ENCODE measurements around the gene BCL2L1. TPM values are rescaled to one million over a fixed set of nuclear protein-coding genes. Genes with fewer than 3 reads are reported as not detected.

Gene BCL2L1
- total and polyA plus RNA-seq, 2 experiments from 2014 or later: 42.4 to 110 TPM

DNA sequence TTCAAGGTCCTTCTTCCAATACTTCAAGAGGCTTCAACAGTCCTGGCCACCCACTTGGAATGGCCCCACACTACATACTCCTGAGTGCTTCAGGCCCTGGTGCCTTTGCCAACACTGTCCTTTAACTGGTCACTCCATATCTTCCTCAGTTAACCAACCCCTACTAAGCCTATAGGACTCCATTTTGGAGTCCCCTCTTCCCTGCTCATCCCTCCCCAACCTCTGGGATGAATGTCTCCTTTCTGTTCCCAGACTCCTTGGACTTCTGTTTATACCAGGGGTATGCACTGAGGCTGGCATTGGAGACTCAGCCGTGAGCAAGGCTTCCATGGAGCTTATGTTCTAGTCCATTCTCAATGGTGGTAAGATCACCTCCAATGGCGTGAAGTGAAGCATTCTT, 51.3 kb downstream of the BCL2L1 start (continued):
- TF ChIP-seq ZNF462 (CRISPR knock-in tag; IDR thresholded peaks at IDR 0.05) (no peak), NANOG (IDR thresholded peaks at IDR 0.05; ENCODE audit: borderline replicate concordance) (no peak)
- TF ChIP-seq, protein P1, sequence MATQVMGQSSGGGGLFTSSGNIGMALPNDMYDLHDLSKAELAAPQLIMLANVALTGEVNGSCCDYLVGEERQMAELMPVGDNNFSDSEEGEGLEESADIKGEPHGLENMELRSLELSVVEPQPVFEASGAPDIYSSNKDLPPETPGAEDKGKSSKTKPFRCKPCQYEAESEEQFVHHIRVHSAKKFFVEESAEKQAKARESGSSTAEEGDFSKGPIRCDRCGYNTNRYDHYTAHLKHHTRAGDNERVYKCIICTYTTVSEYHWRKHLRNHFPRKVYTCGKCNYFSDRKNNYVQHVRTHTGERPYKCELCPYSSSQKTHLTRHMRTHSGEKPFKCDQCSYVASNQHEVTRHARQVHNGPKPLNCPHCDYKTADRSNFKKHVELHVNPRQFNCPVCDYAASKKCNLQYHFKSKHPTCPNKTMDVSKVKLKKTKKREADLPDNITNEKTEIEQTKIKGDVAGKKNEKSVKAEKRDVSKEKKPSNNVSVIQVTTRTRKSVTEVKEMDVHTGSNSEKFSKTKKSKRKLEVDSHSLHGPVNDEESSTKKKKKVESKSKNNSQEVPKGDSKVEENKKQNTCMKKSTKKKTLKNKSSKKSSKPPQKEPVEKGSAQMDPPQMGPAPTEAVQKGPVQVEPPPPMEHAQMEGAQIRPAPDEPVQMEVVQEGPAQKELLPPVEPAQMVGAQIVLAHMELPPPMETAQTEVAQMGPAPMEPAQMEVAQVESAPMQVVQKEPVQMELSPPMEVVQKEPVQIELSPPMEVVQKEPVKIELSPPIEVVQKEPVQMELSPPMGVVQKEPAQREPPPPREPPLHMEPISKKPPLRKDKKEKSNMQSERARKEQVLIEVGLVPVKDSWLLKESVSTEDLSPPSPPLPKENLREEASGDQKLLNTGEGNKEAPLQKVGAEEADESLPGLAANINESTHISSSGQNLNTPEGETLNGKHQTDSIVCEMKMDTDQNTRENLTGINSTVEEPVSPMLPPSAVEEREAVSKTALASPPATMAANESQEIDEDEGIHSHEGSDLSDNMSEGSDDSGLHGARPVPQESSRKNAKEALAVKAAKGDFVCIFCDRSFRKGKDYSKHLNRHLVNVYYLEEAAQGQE (IDR thresholded peaks at IDR 0.05; ENCODE audit: unreplicated experiment): no peak

DNA sequence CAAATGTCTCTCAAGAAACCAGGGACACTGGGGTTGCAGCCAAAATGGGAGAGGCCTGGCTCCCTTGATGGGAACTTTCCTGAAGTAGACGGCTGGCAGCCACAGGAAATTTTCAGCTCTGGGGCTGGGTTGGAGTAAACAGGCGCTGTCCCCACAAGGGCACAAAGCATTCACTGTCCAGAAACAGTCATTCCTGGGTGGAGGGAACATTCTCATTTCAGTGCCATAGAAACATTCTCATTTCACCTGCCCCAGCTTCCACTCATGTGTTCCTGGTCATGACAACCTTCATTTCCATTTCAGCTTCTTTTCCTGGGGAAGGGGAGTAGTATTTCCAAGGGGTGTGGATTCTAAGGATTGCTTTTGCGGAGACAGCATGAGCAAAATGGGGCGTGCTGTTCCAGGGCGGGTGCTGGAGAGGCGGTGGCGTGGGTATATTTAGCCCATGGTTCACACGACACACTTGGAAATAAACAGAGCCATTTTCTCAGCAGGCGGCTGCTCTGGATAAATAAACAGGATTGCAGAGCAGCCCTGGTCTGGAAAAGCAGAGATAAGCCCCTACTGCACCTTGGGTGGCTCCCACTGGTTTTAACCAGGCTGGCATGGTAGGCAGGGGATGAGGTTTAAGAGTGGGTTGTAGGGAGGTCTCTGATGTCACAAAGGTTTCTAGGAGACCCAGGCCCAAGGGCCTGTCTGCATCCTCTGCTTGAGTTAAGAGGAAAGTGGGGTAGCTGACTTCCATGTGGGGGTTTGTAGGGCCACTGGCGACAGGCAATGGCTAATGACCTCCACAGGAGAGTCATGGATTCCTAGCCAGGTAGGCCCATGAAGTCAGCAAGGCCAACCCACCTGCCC, 52.1 kb downstream of the BCL2L1 start:
- peaks cover 3% of the 10 kb centered on the region; the same call in 1 of the 2 replicates for H3K36me3 ChIP-seq (ENCODE audit: insufficient read depth)
- peaks cover 6% of the 10 kb centered on the region for H3K27me3 Mint-ChIP-seq (ENCODE audit: insufficient read depth, low read depth, poor library complexity)
- peaks cover 11% of the 10 kb centered on the region for H3K36me3 Mint-ChIP-seq (ENCODE audit: low read depth)
- DNase-seq (ENCODE audit: low spot score) (no peak), ATAC-seq (no peak)
- no peaks in the 10 kb centered on the region; the same call in 1 of the 2 replicates for H3K4me1 ChIP-seq (ENCODE audit: insufficient read depth)
- no peak overlapping the region for H3K4me3 Mint-ChIP-seq
- no peaks in the 10 kb centered on the region for H3K27me3 ChIP-seq (ENCODE audit: insufficient read depth)
- H3K4me3 ChIP-seq: no peak overlapping the region
- peaks cover 26% of the 10 kb centered on the region for H3F3A ChIP-seq (replicated peaks; ENCODE audit: low read depth)
- H3K9me3 Mint-ChIP-seq: no peaks in the 10 kb centered on the region
- H4K20me1 ChIP-seq (replicated peaks; ENCODE audit: insufficient read depth): peaks cover 16% of the 10 kb centered on the region
- peaks cover 16% of the 10 kb centered on the region for H3K4me1 Mint-ChIP-seq
- H3K27ac Mint-ChIP-seq: no peak overlapping the region
- no peaks in the 10 kb centered on the region for H3K9me2 ChIP-seq (ENCODE audit: insufficient read depth)
- H3K27ac ChIP-seq (ENCODE audit: low read depth): peak overlapping the region; percentile 63; the same call in 1 of the 2 replicates
- H3K4me2 ChIP-seq: no peak overlapping the region
- H2AFZ ChIP-seq: no peak overlapping the region
- peaks cover 16% of the 10 kb centered on the region for H3K79me2 ChIP-seq (replicated peaks; ENCODE audit: insufficient read depth)
- TF ChIP-seq POLR2AphosphoS5 (IDR thresholded peaks at IDR 0.05; ENCODE audit: low read depth) (no peak), EZH2phosphoT487 (IDR thresholded peaks at IDR 0.05; ENCODE audit: unreplicated experiment) (no peak), EZH2 (IDR thresholded peaks at IDR 0.05; ENCODE audit: low read depth, unreplicated experiment) (no peak), ZNF114 (CRISPR knock-in tag; IDR thresholded peaks at IDR 0.05) (no peak), STAT1 (IDR thresholded peaks at IDR 0.05; ENCODE audit: unreplicated experiment) (no peak)
- TF ChIP-seq, protein P2, sequence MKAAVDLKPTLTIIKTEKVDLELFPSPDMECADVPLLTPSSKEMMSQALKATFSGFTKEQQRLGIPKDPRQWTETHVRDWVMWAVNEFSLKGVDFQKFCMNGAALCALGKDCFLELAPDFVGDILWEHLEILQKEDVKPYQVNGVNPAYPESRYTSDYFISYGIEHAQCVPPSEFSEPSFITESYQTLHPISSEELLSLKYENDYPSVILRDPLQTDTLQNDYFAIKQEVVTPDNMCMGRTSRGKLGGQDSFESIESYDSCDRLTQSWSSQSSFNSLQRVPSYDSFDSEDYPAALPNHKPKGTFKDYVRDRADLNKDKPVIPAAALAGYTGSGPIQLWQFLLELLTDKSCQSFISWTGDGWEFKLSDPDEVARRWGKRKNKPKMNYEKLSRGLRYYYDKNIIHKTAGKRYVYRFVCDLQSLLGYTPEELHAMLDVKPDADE (IDR thresholded peaks at IDR 0.05): no peak

Measured in GM23338 (cell line).